Endothelial cell of hepatic sinusoid (primary cell): ENCODE data around the gene VNN1.
"Not testable (repeated sequence)": the region's sequence is repeated elsewhere in the genome, so short reads cannot be mapped to it uniquely, and the experiment has no call there.

Experiments used
- in situ Hi-C: cut with HindIII; loops from 2 replicates; pipeline ENCODE4 v1.10.0; 2017; ENCODE audit warnings: low sequenced_read_pairs

VNN1 gene

DNA sequence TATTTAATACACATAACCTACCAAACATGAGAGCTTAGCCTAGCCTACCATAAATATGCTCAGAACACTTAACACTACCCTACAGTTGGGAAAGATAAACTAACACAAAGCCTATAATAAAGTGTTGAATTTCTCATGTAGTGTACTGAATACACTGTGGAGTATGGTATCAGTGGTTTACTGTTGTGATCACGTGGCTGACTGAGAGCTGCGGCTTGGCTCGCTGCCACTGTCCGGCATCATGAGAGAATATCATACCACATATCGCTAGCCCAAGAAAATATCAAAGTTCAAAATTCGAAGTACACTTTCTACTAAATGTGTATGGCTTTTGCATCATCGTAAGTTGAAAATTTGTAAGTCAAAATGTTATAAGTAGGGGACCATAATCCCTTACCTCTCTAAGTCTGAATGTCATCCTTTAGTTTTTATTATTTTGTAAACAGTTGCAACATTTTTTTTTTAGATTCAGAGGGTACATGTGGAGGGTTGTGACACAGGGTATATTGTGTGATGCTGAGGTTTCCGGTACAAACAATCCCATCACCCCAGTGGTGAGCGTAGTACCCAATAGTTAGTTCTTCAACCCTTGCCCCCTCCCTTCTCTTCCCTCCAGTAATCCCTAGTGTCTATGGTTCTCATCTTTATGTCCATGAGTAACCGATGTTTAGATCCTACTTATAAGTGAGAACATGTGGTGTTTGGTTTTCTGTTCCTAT is 40.3 kb downstream of the VNN1 start:
- in situ Hi-C loops: no loop called here

DNA sequence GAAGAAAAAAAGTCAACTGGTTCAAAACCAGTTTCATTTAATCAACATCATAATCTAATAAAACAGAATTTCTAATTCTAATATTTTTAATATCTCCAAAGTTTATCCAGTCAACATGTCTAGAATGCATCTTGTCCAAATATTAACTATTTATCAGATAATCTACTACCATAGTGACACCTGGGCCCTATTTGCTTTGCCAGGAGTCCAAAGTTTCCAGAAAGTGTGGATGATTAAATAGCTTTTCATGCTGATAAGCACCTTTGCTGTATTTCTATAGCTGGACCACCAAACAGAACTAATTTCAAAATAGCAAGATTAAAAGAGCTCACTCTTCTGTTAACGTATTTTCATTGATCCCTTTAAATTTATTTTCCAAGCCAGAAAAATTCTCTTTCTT is 42.6 kb downstream of the VNN1 start:
- in situ Hi-C loops: no loop called here

DNA sequence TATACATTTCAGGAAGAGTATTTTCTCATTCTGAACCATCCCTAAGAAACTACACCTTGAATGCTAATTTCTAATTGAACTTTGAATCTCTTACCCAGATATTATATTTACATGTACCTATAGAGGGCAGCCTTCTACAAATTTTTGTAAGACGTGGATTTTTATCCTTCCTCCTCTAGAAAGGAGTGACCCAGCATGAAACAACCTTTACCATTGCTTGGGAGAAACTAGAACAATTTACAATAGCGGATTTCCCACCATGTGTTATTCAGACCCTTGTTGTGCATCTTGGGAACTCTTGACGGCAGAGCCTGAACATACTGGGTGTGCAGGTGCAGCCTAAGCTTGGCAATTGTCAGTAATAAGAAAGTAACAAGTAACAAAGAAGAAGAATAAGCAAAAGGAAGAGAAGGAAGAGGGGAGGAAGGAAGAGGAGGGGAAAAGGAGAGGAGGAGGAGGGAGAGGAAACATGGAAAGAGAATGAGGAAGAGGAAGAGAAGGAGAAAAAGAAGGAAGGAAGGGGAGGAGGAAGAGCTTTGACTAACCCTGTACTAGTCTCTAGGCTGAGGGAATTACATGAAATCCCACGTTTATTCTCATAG is 44.1 kb downstream of the VNN1 start:
- in situ Hi-C loops: no loop called here

DNA sequence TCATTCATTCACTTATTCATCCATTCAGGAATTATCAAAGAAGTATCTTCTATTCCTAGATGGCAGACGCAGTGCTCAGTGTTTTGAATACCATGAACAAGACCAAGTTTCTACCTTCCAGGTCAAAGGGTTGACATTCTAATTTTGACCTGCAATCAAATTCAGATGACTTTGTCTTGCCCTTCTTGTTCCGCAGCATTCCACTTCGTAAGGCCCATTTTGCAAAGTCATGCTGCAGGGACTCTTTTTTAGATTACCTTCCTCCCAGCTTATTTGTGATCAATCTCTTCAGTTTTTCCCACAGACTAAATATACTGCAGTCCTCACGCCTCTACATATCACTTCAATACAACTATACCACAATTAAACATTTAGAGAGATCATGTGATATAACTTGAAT is 47.7 kb downstream of the VNN1 start:
- in situ Hi-C loops: no loop called here

DNA sequence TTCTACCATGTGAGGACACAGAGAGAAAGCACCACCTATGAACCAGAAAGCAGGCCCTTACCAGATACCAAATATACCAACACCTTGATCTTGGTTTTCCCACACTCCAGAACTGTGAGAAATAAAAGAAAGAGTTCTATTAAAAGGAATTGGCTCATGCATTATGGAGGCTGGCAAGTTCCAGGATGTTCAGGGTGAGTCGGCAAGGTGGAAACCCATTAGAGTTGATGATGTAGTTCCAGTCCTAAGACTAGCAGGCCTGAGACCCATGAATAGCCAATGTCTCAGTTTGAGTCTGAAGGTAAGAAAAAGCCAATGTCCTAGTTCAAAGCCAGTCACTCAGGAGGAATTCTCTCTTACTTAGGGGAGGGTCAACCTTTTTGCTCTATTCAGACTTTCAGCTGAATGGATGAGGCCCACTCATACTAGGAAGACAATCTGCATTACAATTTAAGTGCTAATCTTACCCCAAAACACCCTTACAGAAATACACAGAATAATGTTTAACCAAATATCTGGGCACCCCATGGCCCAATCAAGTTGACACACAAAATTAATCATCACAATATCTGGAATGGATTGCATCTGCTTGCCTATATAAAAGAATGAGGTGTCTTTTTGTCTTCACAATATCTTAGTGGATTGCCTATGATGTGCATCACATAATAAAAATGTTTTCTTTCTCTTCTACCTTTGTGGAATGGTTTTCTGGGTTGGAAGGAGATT is 49.4 kb downstream of the VNN1 start:
- in situ Hi-C loops: no loop called here

DNA sequence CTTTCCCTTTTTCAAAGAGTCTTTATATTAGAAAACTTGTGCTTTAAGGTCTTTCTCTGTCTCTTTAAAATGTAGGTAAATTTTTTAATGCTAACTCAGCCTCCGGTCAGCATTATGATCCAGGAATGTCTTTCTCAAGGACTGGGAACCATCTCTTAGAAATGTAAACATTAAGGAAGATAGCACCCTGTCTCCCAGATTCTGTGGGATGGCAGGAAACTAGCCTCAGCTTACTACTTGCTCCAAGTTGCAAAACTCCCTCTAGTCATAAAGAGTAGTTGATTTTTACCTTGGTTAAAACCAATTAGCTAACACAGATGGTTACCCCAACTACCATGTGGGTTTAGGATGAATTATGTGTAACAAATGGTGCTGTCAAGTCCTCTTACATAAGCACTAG is 50.2 kb downstream of the VNN1 start:
- in situ Hi-C loops: no loop called here

DNA sequence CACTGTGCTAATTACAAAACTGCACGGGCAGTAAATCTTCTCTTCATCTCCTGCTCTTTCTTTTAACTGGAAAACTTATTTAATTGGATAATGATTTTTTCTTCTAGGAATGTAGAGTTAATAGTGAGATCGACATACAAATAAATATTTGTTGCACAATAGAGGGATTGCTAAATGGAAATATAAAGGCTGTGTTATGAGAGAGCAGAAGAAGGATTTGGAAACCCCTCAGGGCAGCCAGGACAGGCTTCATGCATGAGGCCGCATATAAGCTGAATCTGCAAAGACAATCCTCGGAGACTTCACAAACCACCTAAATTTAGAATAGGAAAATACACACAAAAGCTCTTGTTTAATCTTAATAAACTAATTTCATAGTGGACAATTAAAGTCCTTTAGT is 51.9 kb downstream of the VNN1 start:
- in situ Hi-C loops: no loop called here

DNA sequence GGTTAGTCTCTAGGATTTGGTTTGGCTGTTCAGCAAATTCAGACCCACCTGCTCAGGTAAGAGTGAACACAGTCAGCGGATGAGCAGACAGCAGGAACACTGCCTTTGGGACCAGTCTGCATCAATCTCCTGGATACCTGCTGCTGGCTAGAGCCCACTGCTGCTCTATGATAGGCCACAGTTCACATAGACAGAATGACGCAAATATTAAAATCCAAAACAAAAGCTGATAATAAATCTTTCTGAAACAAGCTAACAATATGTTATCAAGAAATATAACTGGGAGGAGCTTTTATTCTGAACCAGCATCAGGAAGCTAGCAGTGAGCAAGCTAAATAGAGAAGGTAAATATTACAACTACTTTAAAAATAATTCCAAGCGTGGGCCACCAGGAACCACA is 54.8 kb downstream of the VNN1 start, which contains the start of gene TAAR1:
TSS of gene TAAR1 (minus strand) at position 101 of the 400 bp plus-strand sequence. CDS start 13,179 bp downstream, outside the sequence.
- in situ Hi-C loops: no loop called here

DNA sequence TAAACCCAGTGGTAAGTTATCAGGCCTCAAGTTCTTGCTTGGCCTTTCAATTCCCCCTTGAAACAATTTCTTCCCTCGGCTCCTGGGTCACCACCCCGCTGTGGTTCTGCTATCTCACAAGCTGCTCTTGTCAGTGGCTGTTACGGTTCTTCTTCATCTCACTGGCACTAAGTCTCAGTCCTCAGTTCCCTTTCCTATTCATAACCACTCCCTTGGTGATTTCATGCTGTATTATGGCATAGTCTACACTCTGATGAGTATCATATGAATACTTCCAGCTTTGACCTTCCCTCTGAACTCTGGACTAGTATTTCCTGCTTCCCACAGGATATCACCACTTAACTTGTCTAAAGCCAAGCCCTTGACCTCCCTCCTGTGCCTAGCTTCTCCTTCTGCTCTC is 62.8 kb downstream of the VNN1 start:
- in situ Hi-C loops: no loop called here

DNA sequence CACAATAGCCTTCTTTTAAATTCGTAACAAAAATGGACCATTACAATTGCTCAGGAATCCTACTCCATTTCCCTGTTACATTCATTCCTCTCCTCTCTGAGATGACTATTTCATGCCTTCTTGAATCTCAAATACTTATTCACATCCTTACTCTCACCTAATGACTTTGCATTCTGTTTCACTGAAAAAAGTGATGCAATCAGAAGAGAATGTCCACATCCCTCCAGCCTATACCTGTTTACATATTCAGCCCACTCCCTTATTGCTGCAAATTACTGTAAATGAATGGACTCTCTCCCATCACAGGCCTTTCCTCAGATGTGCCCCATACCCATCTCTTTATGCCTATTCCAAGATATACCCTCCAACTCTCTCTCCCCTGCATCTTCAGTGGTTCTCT is 63.4 kb downstream of the VNN1 start:
- in situ Hi-C loops: no loop called here

DNA sequence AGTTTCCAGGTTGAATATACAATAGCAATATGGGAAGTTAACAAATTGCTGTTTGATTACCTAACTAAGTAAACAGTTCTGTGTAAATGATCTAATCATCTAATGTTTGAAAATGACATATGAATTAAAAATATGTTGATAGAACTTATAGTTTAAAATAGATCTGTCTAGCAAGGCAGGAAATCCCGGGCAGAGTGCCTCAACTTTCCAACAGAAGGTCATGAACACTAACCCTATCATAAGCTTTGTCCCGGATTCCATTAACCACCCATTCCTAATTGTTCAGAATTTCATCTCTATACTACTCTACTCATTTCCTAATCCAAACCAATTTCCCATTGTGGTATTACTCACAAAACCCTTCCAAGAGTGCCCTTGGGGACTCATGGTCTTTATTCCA is 65.0 kb downstream of the VNN1 start:
- in situ Hi-C loops: no loop called here

DNA sequence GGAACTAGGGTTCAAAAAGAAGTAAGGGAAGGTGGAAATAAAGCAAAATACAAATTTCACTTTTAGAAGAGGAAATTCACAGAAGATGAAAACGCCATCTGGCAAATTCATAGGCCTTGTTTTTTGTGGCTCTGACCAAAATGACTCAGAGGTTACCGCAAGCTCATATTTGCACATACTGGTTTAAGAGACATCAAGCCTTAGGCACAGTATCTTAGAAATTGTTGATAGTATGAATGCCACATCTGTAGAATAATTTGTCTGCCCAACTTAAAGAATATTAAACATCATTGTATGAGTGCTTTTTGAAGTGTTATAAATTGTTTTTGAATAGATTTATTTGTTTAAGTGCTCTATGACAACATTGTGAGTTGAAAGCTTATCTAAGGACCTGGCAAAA is 65.5 kb downstream of the VNN1 start:
- in situ Hi-C loops: no loop called here

DNA sequence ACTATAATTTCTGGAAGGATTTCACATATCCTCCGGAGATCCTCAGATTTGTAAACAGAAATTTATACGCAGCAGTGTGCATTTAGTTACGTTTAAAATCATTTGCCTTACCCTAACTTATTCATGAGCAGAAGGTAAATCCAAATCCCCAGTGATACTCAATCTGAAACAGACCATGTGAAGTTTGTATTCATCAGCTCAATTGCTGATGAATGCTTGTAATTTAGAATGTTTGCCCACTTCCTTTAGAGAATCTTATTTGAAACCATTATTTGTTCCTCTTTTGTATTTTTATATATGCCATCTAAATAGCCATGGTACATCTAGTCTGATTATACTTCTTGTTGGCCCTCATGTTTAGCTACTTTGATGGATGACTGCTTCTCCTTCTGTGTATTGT is 70.3 kb downstream of the VNN1 start:
- in situ Hi-C loops: no loop called here

DNA sequence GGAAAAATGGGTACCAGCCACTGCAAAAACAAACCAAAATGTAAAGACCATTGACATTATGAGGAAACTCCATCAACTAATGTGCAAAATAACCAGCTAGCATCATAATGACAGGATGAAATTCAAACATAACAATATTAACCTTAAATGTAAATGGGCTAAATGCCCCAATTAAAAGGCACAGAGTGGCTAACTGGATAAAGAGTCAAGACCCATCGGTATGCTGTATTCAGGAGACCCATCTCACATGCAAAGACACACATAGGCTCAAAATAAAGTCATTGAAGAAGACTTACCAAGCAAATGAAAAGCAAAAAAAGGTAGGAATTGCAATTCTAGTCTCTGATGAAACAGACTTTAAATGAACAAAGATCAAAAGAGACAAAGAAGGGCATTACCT is 76.7 kb downstream of the VNN1 start:
- in situ Hi-C loops: not testable (repeated sequence)

DNA sequence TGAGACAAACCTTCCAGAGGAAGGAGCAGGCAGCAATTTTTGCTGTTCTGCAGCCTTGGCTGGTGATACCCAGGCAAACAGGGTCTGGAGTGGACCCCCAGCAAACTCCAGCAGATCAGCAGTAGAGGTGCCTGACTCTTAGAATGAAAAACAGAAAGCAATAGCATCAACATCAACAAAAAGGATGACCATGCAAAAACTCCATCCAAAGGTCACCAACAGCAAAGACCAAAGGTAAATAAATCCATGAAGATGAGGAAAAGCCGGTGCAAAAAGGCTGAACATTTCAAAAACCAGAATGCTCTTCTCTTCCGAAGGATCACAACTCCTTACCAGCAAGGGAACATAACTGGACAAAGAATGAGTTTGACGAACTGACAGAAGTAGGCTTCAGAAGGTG is 77.9 kb downstream of the VNN1 start:
- in situ Hi-C loops: not testable (repeated sequence)

DNA sequence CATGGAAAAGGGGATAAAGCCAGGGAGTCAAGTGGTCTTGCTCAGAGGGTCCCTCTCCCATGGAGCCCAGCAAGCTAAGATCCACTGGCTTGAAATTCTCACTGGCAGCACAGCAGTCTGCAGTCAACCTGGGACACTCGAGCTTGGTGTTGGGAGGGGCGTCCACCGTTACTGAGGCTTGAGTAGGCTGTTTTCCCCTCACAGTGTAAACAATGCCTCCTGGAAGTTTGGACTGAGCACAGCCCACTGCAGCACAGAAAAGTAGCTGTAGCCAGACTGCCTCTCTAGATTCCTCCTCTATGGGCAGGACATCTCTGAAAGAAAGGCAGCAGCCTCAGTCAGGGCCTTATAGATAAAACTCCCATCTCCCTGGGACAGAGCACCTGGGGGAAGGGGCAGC is 78.6 kb downstream of the VNN1 start:
- in situ Hi-C loops: not testable (repeated sequence)

DNA sequence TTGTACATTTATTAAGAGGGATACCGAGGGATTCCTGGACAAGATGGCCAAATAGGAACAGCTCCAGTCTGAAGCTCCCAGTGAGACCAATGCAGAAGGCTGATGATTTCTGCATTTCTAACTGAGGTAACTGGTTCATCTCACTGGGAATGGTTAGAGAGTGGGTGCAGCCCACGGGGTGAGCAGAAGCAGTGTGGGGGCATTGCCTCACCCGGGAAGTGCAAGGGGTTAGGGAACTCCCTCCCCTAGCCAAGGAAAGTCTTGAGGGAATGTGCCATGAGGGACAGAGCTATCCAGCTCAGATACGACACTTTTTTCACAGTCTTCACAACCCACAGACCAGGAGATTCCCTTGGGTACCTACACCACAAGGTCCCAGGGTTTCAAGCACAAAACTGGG is 79.1 kb downstream of the VNN1 start:
- in situ Hi-C loops: no loop called here

DNA sequence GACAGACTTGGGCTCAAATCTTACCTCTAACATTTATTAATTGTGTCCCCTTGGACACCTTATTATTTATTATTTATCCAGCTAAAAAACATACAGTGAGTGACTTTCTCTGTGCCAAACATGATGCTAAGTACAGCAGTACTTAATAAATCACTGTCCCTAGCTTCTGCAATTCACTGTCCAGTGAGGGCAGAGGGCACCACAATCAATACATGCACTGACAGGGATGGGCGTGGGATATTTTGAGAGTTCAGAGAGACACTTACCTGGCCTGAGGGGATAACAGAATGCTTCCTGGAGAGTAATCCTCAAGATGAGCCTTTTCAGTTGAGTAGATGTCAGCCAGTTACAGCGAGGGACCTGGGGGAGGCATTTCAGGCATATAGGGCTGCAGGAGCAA is 80.5 kb downstream of the VNN1 start:
- in situ Hi-C loops: no loop called here
